Medulla oblongata (tissue), 1 donor: ENCODE data around the gene CAVIN2.
A peak's percentile ranks its signal among the peaks of the same experiment; 100 is the strongest.

Experiments
- DNase-seq: peaks from one replicate; pipeline ENCODE4 v3.0.0-alpha.2; 2015; ENCODE audit errors: extremely low spot score

The CAVIN2 gene

GRCh38 chr2:191839918-191840804 lies 6.7 kb downstream of the CAVIN2 start:
- no peak for DNase-seq

- DNase-seq, result no peak
Observed at GRCh38 chr2:191838526-191838925, 8.4 kb downstream of the CAVIN2 start.

- DNase-seq, result no peak
Observed at GRCh38 chr2:191836853-191837769, 9.8 kb downstream of the CAVIN2 start.

- no peak for DNase-seq
Observed at GRCh38 chr2:191836471-191836852, 10.4 kb downstream of the CAVIN2 start.

- no peak for DNase-seq
Observed at GRCh38 chr2:191835539-191836350, 11.1 kb downstream of the CAVIN2 start.

- DNase-seq, result no peak
Observed at GRCh38 chr2:191835100-191835499, 11.8 kb downstream of the CAVIN2 start.

- DNase-seq, result no peak
Observed at GRCh38 chr2:191833356-191833755, 13.5 kb downstream of the CAVIN2 start.

- DNase-seq, result no peak
Observed at GRCh38 chr2:191832668-191833067, 14.2 kb downstream of the CAVIN2 start.

- DNase-seq, result no peak
Observed at GRCh38 chr2:191831410-191831994, 15.4 kb downstream of the CAVIN2 start.

GRCh38 chr2:191824398-191824797 lies 22.5 kb downstream of the CAVIN2 start:
- DNase-seq, result no peak

GRCh38 chr2:191821078-191821477 lies 25.8 kb downstream of the CAVIN2 start:
- no peak for DNase-seq

- DNase-seq, result no peak
Observed at GRCh38 chr2:191818725-191819350, 28.1 kb downstream of the CAVIN2 start.

- no peak for DNase-seq
Observed at GRCh38 chr2:191818133-191818532, 28.8 kb downstream of the CAVIN2 start.

- no peak for DNase-seq
Observed at GRCh38 chr2:191815010-191815409, 31.9 kb downstream of the CAVIN2 start.

GRCh38 chr2:191813943-191814342 lies 32.9 kb downstream of the CAVIN2 start:
- DNase-seq, result no peak

GRCh38 chr2:191811807-191812602 lies 34.9 kb downstream of the CAVIN2 start:
- peak; percentile 90 for DNase-seq

GRCh38 chr2:191806396-191806795 lies 40.5 kb downstream of the CAVIN2 start:
- DNase-seq, result no peak

GRCh38 chr2:191804766-191805165 lies 42.1 kb downstream of the CAVIN2 start:
- no peak for DNase-seq

- no peak for DNase-seq
Observed at GRCh38 chr2:191803007-191803406, 43.9 kb downstream of the CAVIN2 start.

- no peak for DNase-seq
Observed at GRCh38 chr2:191802180-191802579, 44.7 kb downstream of the CAVIN2 start.
